Measurements from ENCODE around the gene UBASH3A.

The UBASH3A gene

GRCh38 chr21:42375506-42375905, 28.2 kb upstream of the UBASH3A start:
- DNase-seq, result no peak

- DNase-seq, result no peak
Measured at GRCh38 chr21:42375966-42376337, 27.8 kb upstream of the UBASH3A start.

- no peak for DNase-seq
Measured at GRCh38 chr21:42376338-42376982, 27.2 kb upstream of the UBASH3A start.

GRCh38 chr21:42377211-42377950, 26.3 kb upstream of the UBASH3A start:
- no peak for DNase-seq

- no peak for DNase-seq
Measured at GRCh38 chr21:42377951-42378340, 25.8 kb upstream of the UBASH3A start.

- no peak for DNase-seq
Measured at GRCh38 chr21:42378418-42378817, 25.3 kb upstream of the UBASH3A start.

GRCh38 chr21:42379426-42380215, 24.1 kb upstream of the UBASH3A start:
- DNase-seq, result no peak

- DNase-seq, result peak; percentile 8
Measured at GRCh38 chr21:42381347-42381984, 22.2 kb upstream of the UBASH3A start.

GRCh38 chr21:42382915-42383314, 20.8 kb upstream of the UBASH3A start:
- no peak for DNase-seq

- no peak for DNase-seq
Measured at GRCh38 chr21:42383331-42383730, 20.4 kb upstream of the UBASH3A start.

GRCh38 chr21:42384156-42384945, 19.4 kb upstream of the UBASH3A start:
- no peak for DNase-seq

GRCh38 chr21:42384989-42385388, 18.7 kb upstream of the UBASH3A start:
- no peak for DNase-seq

GRCh38 chr21:42385619-42386018, 18.1 kb upstream of the UBASH3A start:
- DNase-seq, result no peak

- no peak for DNase-seq
Measured at GRCh38 chr21:42386034-42386591, 17.6 kb upstream of the UBASH3A start.

- DNase-seq, result no peak
Measured at GRCh38 chr21:42387164-42387563, 16.5 kb upstream of the UBASH3A start.

- DNase-seq, result no peak
Measured at GRCh38 chr21:42387843-42388340, 15.8 kb upstream of the UBASH3A start.

GRCh38 chr21:42388740-42389448, 14.8 kb upstream of the UBASH3A start:
- no peak for DNase-seq

GRCh38 chr21:42389449-42389835, 14.3 kb upstream of the UBASH3A start:
- no peak for DNase-seq

- no peak for DNase-seq
Measured at GRCh38 chr21:42390193-42390592, 13.5 kb upstream of the UBASH3A start.

GRCh38 chr21:42390696-42391095, 13.0 kb upstream of the UBASH3A start:
- DNase-seq, result no peak

- DNase-seq, result no peak
Measured at GRCh38 chr21:42391297-42391696, 12.4 kb upstream of the UBASH3A start.

Data from EL (cell line).